Colonic mucosa (tissue), 4 donors: ENCODE data around the gene ZNF610. TPM values are rescaled to one million over a fixed set of nuclear protein-coding genes. Genes with fewer than 3 reads are reported as not detected.
A peak's percentile ranks its signal among the peaks of the same experiment; 100 is the strongest.

ENCODE experiments used
- DNase-seq: peaks from one replicate; pipeline ENCODE4 v3.0.0-alpha.2; 2020
- H3K27ac ChIP-seq: fragments of 200-600 bp; one replicate; pipeline ENCODE4 v1.8.0; 2021
- H3K27me3 ChIP-seq: fragments of 200-600 bp; one replicate; pipeline ENCODE4 v1.8.0; 2021
- H3K36me3 ChIP-seq: fragments of 200-600 bp; one replicate; pipeline ENCODE4 v1.8.0; 2021
- H3K4me1 ChIP-seq: fragments of 200-600 bp; one replicate; pipeline ENCODE4 v1.8.0; 2021; ENCODE audit warnings: mild to moderate bottlenecking
- H3K4me3 ChIP-seq: fragments of 200-600 bp; one replicate; pipeline ENCODE4 v1.8.0; 2021
- H3K9ac ChIP-seq, 2 donors: one replicate each; pipeline ENCODE4 v1.7.0; 2013; ENCODE audit warnings: control low read depth in 2 of 2, low read depth in 2 of 2, low read length in 2 of 2
- H3K9me3 ChIP-seq: fragments of 200-600 bp; one replicate; pipeline ENCODE4 v1.8.0; 2021
- CTCF ChIP-seq: fragments of 200-600 bp; IDR thresholded peaks from one replicate; pipeline ENCODE4 v1.8.0; 2022; ENCODE audit warnings: antibody characterized with exemption, mild to moderate bottlenecking
- intact Hi-C: fragments of 100-400 bp; cut with DNase I; formaldehyde crosslinking; loops from one replicate; pipeline ENCODE4 v1.14.1; 2022
- total RNA-seq, 2 donors: library from RNA; stranded (reverse); fragmentation: NEBNext Ultra II Directional in 1 of 2; extraction: Animal tissue kit (Norgen Biotek cat#: 25700) in 1 of 2; gene quantifications; one replicate each; pipeline ENCODE4 v1.2.1, GENCODE V29; 2021
- donor health status: healthy.
- donor health status: DM: no; HTN: no; CAD: no.
- donor health status: DM: no; HTN: no; CAD: no.

The ZNF610 gene
- total RNA-seq, 2 donors from 2014 or later, result 0.84 to 1.6 TPM

GRCh38 chr19:52369559-52370340, 33.7 kb downstream of the ZNF610 start, which contains the start of gene ZNF880:
ZNF880 (plus strand) TSS chr19:52369923; CDS start chr19:52369966, 43 bp downstream.
- intact Hi-C loops, result no loop called here
- Histone ChIP-seq H3K4me1 (no peaks in the 10 kb centered on the region), H3K27ac (peak within 1 kb of the TSS; percentile 79), H3K27me3 (no peaks in the 10 kb centered on the region), H3K4me3 (peak within 1 kb of the TSS; percentile 64), H3K36me3 (no peaks in the 10 kb centered on the region), H3K9me3 (peaks cover 13% of the 10 kb centered on the region), H3K9ac (peak within 1 kb of the TSS; percentile 63 to 70)
- TF ChIP-seq CTCF, result no peak
- peak; percentile 95 for DNase-seq

GRCh38 chr19:52370341-52370710, 34.3 kb downstream of the ZNF610 start:
- H3K36me3 ChIP-seq, result no peaks in the 10 kb centered on the region
- peak overlapping the region; percentile 63 to 70 for H3K9ac ChIP-seq
- H3K27me3 ChIP-seq, result no peaks in the 10 kb centered on the region
- H3K4me1 ChIP-seq, result no peaks in the 10 kb centered on the region
- intact Hi-C loops, result no loop called here
- peak overlapping the region; percentile 79 for H3K27ac ChIP-seq
- no peak for TF ChIP-seq CTCF
- H3K4me3 ChIP-seq, result peak overlapping the region; percentile 64
- H3K9me3 ChIP-seq, result peaks cover 13% of the 10 kb centered on the region
- DNase-seq, result no peak

DNA sequence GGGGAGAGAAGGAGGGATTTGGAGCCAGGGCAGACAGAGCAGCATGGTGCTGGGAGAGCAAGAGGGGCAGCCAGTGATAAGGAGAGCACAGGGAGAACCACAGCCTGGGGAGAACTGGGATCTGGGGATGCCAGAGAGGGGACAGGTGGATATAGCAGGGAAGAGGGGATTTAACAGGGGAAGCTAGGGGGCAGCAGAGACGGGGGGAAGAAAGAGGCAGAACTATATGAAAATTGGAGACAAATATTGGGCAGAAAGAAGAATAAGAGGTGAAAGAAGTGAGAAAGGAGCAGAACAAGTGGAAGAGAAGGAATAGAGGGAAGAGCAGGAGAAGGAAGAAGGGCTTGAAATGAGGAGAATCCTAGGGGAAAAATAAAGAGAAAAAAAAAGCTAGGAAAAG, 55.1 kb downstream of the ZNF610 start:
- Histone ChIP-seq H3K9ac (no peak overlapping the region), H3K9me3 (no peaks in the 10 kb centered on the region), H3K27ac (no peak overlapping the region), H3K4me3 (no peak overlapping the region), H3K27me3 (no peaks in the 10 kb centered on the region), H3K4me1 (no peaks in the 10 kb centered on the region), H3K36me3 (no peaks in the 10 kb centered on the region)
- intact Hi-C loops, result no loop called here
- no peak for TF ChIP-seq CTCF
- no peak for DNase-seq

GRCh38 chr19:52397310-52398080, 61.5 kb downstream of the ZNF610 start, which contains the start of gene ZNF528:
ZNF528 (plus strand) TSS chr19:52397849; CDS start chr19:52402014, 4,165 bp downstream.
- peak within 1 kb of the TSS; percentile 36 for H3K27ac ChIP-seq
- H3K36me3 ChIP-seq, result no peaks in the 10 kb centered on the region
- no peaks in the 10 kb centered on the region for H3K27me3 ChIP-seq
- H3K9ac ChIP-seq, result peak within 1 kb of the TSS; percentile 38 to 71
- peak; percentile 98 for DNase-seq
- no peak for TF ChIP-seq CTCF
- H3K9me3 ChIP-seq, result no peaks in the 10 kb centered on the region
- H3K4me3 ChIP-seq, result peak within 1 kb of the TSS; percentile 76
- no peaks in the 10 kb centered on the region for H3K4me1 ChIP-seq
- intact Hi-C loops, result no loop called here

GRCh38 chr19:52398081-52398441, 62.0 kb downstream of the ZNF610 start:
- intact Hi-C loops, result no loop called here
- Histone ChIP-seq H3K4me3 (peak overlapping the region; percentile 76), H3K9ac (peak overlapping the region; percentile 38 to 71), H3K4me1 (no peaks in the 10 kb centered on the region), H3K27ac (peak overlapping the region; percentile 36), H3K27me3 (no peaks in the 10 kb centered on the region), H3K9me3 (no peaks in the 10 kb centered on the region), H3K36me3 (no peaks in the 10 kb centered on the region)
- peak; percentile 21 for DNase-seq
- no peak for TF ChIP-seq CTCF
